ENCODE results near the gene MRPS2. TPM values are rescaled to one million over a fixed set of nuclear protein-coding genes. Genes with fewer than 3 reads are reported as not detected.

MRPS2 gene
- total and polyA plus RNA-seq, 11 donors: 34.1 to 95.2 (median 48.7) TPM

GRCh38 chr9:135488527-135488926 lies 12.0 kb upstream of the MRPS2 start:
- intact Hi-C loops (cut with DNase I): loop anchor here in 1 of 10 donors (2.0 kb wide), 1 partner anchor 36 kb away; no protein-coding TSS in a partner anchor
- Histone ChIP-seq H3K9me3 (no peaks in the 10 kb centered on the region), H3K27me3 (no peaks in the 10 kb centered on the region), H3K36me3 (peaks cover 0 to 55% (median 47%) of the 10 kb centered on the region in 9 donors), H3K4me3 (no peak overlapping the region), H3K4me1 (no peaks in the 10 kb centered on the region), H3K27ac (no peak overlapping the region)
- ATAC-seq: no peak
- no peak for TF ChIP-seq CTCF (IDR thresholded peaks at IDR 0.05)
- no peak for TF ChIP-seq POLR2A (IDR thresholded peaks at IDR 0.05)
- WGBS, 4 donors: 90 to 93% (median 90%) methylated on average over 14 to 17 of the region's 17 CpGs
- peak in 1 of 5 donors; percentile 19 for DNase-seq

- whole genome bisulfite sequencing, 4 donors: 89 to 95% (median 91%) methylated on average over 16 to 18 of the region's 18 CpGs
- intact Hi-C loops (cut with DNase I): loop anchor here in 1 of 10 donors (2.0 kb wide), 1 partner anchor 35 kb away; no protein-coding TSS in a partner anchor
- no peak for TF ChIP-seq CTCF (IDR thresholded peaks at IDR 0.05)
- no peak for TF ChIP-seq POLR2A (IDR thresholded peaks at IDR 0.05)
- no peaks in the 10 kb centered on the region for H3K4me1 ChIP-seq
- no peaks in the 10 kb centered on the region for H3K27me3 ChIP-seq
- H3K27ac ChIP-seq: no peak overlapping the region
- H3K9me3 ChIP-seq: no peaks in the 10 kb centered on the region
- ATAC-seq (peak in 1 of 4 donors; percentile 18), DNase-seq (peak in 1 of 5 donors; percentile 28)
- no peak overlapping the region for H3K4me3 ChIP-seq
- H3K36me3 ChIP-seq: peaks cover 0 to 50% (median 40%) of the 10 kb centered on the region in 9 donors
Measured at GRCh38 chr9:135489188-135489906, 11.1 kb upstream of the MRPS2 start.

GRCh38 chr9:135490166-135490870 lies 10.2 kb upstream of the MRPS2 start:
- Histone ChIP-seq H3K36me3 (peaks cover 0 to 40% (median 32%) of the 10 kb centered on the region in 9 donors), H3K4me1 (no peaks in the 10 kb centered on the region), H3K9me3 (no peaks in the 10 kb centered on the region), H3K4me3 (no peak overlapping the region), H3K27me3 (no peaks in the 10 kb centered on the region), H3K27ac (no peak overlapping the region)
- 90 to 96% (median 92%) methylated on average over 16 of the region's 16 CpGs for WGBS, 4 donors
- ATAC-seq (no peak), DNase-seq (peak in 1 of 5 donors; percentile 14)
- intact Hi-C loops (cut with DNase I): no loop called here
- TF ChIP-seq POLR2A (IDR thresholded peaks at IDR 0.05) (no peak), CTCF (IDR thresholded peaks at IDR 0.05) (no peak)

GRCh38 chr9:135490980-135491464 lies 9.5 kb upstream of the MRPS2 start:
- H3K36me3 ChIP-seq: peaks cover 0 to 33% (median 25%) of the 10 kb centered on the region in 9 donors
- no peaks in the 10 kb centered on the region for H3K9me3 ChIP-seq
- no peak for TF ChIP-seq POLR2A (IDR thresholded peaks at IDR 0.05)
- no peak for TF ChIP-seq CTCF (IDR thresholded peaks at IDR 0.05)
- no peak overlapping the region for H3K27ac ChIP-seq
- intact Hi-C loops (cut with DNase I): no loop called here
- no peak overlapping the region for H3K4me3 ChIP-seq
- no peak for ATAC-seq
- H3K4me1 ChIP-seq: no peaks in the 10 kb centered on the region
- WGBS, 4 donors: 82 to 89% (median 85%) methylated on average over 18 of the region's 18 CpGs
- no peaks in the 10 kb centered on the region for H3K27me3 ChIP-seq
- DNase-seq: peak in 1 of 5 donors; percentile 56

All from heart left ventricle (tissue), 16 donors.